GM19239 (cell line): ENCODE results near the gene PLEKHA5.

ENCODE experiments used
- DNase-seq: peaks from one replicate; pipeline ENCODE4 v3.0.0; 2011; ENCODE audit warnings: low spot score; ENCODE audit not compliant: insufficient read length
- FAIRE-seq: peaks from 2 replicates; lab custom pipeline; 2011; peaks lifted over from hg19 to GRCh38; lab: Jason Lieb, UNC

PLEKHA5 gene

GRCh38 chr12:19196959-19197630 lies 67.6 kb downstream of the PLEKHA5 start:
- FAIRE-seq (no peak), DNase-seq (no peak)

DNA sequence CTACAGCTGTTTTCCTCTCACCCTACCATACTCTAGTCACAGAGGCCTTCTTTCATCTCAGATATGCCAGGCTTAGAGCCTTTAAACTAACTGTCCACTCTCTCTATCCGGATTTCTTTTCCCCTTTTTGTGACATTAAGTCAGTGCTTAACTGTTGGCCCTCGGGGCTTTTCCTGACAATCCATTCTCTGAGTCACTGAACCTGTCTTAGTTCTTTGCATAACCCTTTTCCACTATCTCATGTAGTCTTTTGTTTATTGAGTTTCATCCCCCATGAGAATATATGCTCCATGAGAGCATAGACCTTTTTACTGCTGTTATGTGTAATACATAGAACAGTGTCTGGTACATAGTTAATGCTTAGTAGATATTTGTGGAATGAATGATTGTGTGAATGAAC lies 68.7 kb downstream of the PLEKHA5 start:
- no peak for FAIRE-seq
- no peak for DNase-seq

- DNase-seq (no peak), FAIRE-seq (no peak)
Observed at GRCh38 chr12:19199332-19199731, 69.8 kb downstream of the PLEKHA5 start.

GRCh38 chr12:19200261-19200660 lies 70.7 kb downstream of the PLEKHA5 start:
- DNase-seq (no peak), FAIRE-seq (no peak)

GRCh38 chr12:19201661-19202060 lies 72.1 kb downstream of the PLEKHA5 start:
- no peak for FAIRE-seq
- DNase-seq: no peak

DNA sequence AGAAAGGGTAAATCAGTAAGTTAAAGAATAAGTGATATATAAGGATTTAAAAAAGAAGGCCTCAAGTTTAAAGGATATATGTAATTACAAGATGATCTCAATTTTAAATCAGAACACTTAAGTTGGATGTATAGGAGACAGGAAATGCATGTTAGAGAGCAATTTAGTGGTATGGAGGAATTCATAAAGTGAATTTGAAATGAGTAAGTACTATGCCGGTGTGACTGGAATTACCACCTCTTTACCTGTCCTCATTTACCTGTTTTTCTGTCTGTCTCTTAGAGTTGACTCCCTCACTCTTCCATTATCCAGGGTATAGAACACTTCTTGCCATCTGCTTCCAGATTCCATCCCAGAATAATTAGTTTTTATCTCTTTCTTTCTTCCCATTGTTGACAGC lies 73.5 kb downstream of the PLEKHA5 start:
- FAIRE-seq: no peak
- DNase-seq: no peak

GRCh38 chr12:19203539-19204506 lies 74.3 kb downstream of the PLEKHA5 start:
- FAIRE-seq (no peak), DNase-seq (no peak)

- no peak for FAIRE-seq
Observed at GRCh38 chr12:19205120-19205519, 75.6 kb downstream of the PLEKHA5 start.

GRCh38 chr12:19206493-19207077 lies 77.1 kb downstream of the PLEKHA5 start:
- no peak for FAIRE-seq
- DNase-seq: no peak

More at GRCh38 chr12:19205120-19205519, 75.6 kb downstream of the PLEKHA5 start:
- no peak for DNase-seq

- no peak for FAIRE-seq
- DNase-seq: no peak
Observed at GRCh38 chr12:19208456-19208855, 78.9 kb downstream of the PLEKHA5 start.

GRCh38 chr12:19209661-19210060 lies 80.1 kb downstream of the PLEKHA5 start:
- no peak for FAIRE-seq

GRCh38 chr12:19211802-19212201 lies 82.3 kb downstream of the PLEKHA5 start:
- DNase-seq (no peak), FAIRE-seq (no peak)

More at GRCh38 chr12:19209661-19210060, 80.1 kb downstream of the PLEKHA5 start:
- DNase-seq: no peak

- FAIRE-seq (no peak), DNase-seq (no peak)
Observed at GRCh38 chr12:19212245-19212644, 82.7 kb downstream of the PLEKHA5 start.

DNA sequence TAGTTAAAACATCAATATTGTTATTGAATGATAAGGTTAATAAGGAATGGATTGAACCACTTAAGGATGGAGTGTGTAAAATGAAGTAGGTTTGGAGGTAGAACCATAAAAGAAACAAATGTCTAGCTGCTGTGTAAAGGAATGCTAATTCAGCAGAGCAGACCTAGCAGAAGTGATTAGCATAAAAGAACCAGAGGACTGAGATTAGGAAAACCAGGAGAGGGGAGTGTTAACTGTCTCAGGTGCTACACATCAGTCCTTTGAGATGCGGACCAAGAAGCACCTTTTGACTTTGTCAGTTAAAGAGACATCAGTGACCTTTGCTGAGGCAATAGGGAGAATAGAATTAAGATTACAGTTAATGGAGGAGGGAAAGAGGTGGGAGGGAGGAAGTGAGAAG lies 84.5 kb downstream of the PLEKHA5 start:
- DNase-seq: no peak
- FAIRE-seq: no peak

DNA sequence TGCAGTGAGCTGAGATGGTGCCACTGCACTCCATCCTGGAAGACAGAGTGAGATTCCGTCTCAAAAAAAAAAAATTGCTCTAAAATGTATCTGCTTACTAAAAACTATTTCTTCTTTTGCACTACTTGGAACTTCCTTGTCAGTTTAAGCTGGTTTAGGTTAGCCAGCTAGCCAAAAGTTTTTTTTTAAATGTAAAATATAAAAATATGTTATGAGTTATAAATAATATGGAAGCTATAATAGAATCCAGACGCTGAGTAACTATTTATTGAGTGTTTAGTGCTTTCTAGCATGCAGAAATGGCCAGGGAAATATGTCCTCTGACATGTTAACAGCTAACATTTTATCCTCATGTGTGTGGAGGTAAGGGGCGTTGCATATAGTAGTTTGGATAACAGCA lies 85.6 kb downstream of the PLEKHA5 start:
- FAIRE-seq: no peak

GRCh38 chr12:19217446-19217845 lies 87.9 kb downstream of the PLEKHA5 start:
- FAIRE-seq (no peak), DNase-seq (no peak)

More for the DNA sequence above, 85.6 kb downstream of the PLEKHA5 start:
- DNase-seq: no peak

GRCh38 chr12:19220205-19220604 lies 90.7 kb downstream of the PLEKHA5 start:
- FAIRE-seq: no peak
- no peak for DNase-seq

GRCh38 chr12:19220852-19221466 lies 91.4 kb downstream of the PLEKHA5 start:
- DNase-seq (no peak), FAIRE-seq (no peak)

GRCh38 chr12:19222558-19222957 lies 93.0 kb downstream of the PLEKHA5 start:
- FAIRE-seq: no peak
- DNase-seq: no peak

DNA sequence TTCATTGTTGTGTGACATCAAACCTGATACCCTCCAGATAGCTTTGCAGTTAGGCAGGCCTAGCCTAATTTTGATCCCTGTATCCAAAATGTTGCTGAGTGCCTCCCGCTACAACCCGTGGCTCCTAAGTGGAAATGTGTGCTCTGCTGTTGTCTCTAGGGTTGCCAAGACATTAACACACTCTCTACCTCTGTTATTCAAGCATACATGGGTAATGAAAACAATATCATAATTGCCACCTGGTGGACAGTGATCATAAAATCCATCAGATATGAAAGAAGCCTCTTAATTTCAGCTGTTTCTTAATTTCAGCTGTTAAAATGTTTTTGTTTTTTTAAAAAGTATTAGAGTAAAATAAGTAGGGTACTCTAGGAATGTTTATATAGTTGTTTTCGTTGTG lies 93.5 kb downstream of the PLEKHA5 start:
- DNase-seq (no peak), FAIRE-seq (no peak)
